Measurements from ENCODE around the gene VGLL4. TPM values are rescaled to one million over a fixed set of nuclear protein-coding genes. Genes with fewer than 3 reads are reported as not detected.

The VGLL4 gene
- total RNA-seq, 2 experiments from 2014 or later, result 34.2 to 35.5 TPM

DNA sequence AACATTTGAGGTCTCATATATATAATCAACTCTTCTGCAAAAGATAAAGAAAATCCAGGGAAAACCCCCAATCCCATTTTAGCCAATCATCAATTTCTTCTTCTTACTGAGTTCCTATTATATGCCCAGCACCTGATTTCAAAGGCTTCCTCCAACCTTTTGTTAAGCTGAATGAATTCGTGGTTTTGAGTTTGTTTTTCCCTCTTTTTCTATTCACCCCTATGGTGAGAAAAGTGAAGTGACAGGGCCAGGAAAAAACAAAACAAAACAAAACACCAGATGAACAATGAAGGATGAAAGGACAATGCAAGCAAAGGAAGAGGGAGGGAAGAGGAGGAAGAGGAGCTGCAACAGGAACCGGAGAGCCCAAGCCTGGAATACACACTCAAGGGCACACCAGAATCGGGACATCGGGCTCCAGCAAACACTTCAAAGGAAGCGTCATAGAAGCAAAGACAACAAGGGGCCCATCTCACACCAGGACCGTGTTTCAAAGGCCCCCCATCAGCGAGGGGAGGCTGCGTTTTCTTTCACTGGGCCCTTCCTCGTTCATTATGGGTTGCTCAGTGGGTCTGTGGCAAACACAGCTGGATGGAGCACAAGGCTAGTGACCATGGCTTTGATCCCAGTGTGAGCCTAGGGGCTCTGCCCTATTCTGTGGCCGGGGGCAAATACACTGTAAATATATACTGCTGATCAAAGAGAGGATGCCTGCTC is 50.2 kb downstream of the VGLL4 start:
- peaks cover 37% of the 10 kb centered on the region for H3K36me3 Mint-ChIP-seq (ENCODE audit: low read depth)
- H3K27me3 Mint-ChIP-seq, result no peaks in the 10 kb centered on the region
- peaks cover 15% of the 10 kb centered on the region for H3K4me1 Mint-ChIP-seq

DNA sequence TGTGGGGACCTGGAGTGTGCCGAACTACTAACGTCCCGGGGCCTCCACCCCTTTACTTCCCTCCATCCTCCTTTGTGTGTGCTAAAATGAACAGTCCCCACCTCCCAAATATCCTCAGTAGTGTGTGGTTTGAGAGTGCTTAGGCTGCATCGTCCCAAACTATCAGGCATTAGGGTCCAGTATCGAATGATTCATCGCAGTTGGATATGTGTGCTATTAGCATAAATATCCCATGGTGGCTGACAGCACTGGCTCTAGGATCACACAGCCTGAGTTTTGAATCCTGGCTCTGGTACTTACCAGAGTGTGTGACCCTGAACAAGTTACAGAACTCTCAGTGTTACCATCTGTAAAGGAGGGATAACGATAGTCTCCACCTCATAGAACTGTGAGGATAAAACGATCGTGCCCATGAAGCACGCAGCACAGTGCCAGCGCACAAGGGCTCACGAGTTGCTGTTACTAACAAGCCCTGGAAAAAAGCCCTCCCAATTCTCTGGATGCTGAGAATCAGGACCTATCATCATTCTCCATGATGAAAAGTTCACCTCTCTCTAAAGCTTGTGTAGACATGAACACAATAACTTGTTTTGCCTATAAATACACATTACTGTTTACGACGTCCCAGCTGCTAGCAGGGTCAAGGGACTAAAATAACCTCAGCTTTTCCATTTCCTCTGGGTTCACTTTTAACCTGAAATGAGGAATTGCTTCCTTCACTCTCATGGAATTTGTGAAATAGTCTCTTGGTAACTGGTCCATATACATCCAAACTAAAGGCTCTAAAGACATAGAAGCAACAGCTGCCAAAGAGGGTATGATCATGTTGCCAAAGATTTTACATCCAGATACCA is 51.0 kb downstream of the VGLL4 start:
- H3K27me3 Mint-ChIP-seq, result no peaks in the 10 kb centered on the region
- no peak for DNase-seq
- CTCF ChIA-PET, result no interaction called here
- no peak overlapping the region for H3K27ac Mint-ChIP-seq
- H3K36me3 Mint-ChIP-seq (ENCODE audit: low read depth), result peaks cover 37% of the 10 kb centered on the region
- POLR2A ChIA-PET, result no interaction called here
- no peak overlapping the region for H3K4me3 Mint-ChIP-seq
- peaks cover 7% of the 10 kb centered on the region for H3K9me3 Mint-ChIP-seq
- peaks cover 23% of the 10 kb centered on the region for H3K4me1 Mint-ChIP-seq

More for the DNA sequence above, 50.2 kb downstream of the VGLL4 start:
- peaks cover 12% of the 10 kb centered on the region for H3K9me3 Mint-ChIP-seq
- H3K4me3 Mint-ChIP-seq, result no peak overlapping the region
- H3K27ac Mint-ChIP-seq, result no peak overlapping the region
- CTCF ChIA-PET, result no interaction called here
- DNase-seq, result no peak
- POLR2A ChIA-PET, result no interaction called here

DNA sequence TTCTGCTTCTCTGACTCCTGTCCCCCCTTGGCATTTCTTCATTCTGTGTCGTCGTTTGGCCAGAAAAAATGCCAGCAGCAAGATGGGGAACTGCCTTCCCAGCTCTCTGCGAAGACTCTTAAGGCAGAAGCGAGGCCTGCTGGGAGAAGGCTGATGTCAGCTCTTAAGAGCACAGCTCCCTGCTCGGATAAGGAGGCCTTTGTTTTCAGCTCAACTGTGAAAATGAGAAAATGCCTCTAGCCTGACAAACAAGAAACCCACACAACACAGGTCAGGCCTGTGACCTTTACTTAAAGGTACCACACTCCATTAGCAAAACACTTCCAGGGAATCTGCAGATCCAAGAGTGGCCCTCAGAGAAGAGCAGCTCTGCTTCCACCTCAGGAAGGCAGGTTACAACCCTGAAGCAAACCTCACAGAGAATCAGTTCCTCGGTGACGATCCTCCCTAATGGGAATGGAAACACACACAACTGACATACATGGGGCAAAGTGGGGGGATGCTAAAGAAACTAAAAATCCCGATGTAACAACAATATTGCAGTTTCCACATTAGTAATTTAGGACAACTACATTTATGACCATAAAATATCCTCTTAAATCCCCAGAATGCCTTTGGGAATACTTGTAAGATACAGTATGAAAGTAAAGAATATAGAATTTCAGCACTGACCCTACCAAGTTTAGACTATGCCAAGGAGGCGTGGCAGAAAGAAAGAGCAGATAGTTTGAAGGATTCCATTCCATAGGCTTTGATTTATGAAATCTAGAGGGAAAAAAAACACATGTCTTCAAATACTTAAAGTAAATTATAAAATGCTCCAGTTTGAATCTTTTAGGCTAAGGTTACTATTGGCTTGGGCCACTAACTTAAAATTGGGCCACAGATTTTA is 52.1 kb downstream of the VGLL4 start:
- Mint-ChIP-seq H3K4me1 (peaks cover 28% of the 10 kb centered on the region), H3K27me3 (no peaks in the 10 kb centered on the region), H3K9me3 (peaks cover 2% of the 10 kb centered on the region), H3K27ac (no peak overlapping the region), H3K36me3 (ENCODE audit: low read depth) (peaks cover 29% of the 10 kb centered on the region), H3K4me3 (no peak overlapping the region)
- ChIA-PET POLR2A (no interaction called here), CTCF (no interaction called here)
- no peak for DNase-seq

DNA sequence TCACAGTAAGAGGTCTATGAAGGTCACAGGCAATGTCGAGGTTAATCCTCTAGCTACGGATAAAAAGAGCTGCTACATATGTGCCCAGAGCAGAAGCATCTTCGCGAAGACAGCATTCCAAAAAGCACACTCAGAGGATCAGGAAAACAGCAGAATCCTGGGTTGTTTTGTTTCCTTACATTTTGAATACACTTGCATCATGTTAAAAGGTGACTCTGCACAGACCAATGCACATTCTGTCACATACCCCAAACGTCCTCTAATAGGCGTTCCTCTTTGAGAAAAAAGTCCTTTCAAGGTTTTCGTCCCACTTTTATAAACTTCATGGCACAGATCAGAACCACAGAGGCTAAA is 52.7 kb downstream of the VGLL4 start:
- Mint-ChIP-seq H3K27me3 (no peaks in the 10 kb centered on the region), H3K36me3 (ENCODE audit: low read depth) (peaks cover 29% of the 10 kb centered on the region), H3K27ac (no peak overlapping the region), H3K4me3 (no peak overlapping the region), H3K4me1 (peaks cover 28% of the 10 kb centered on the region), H3K9me3 (peaks cover 2% of the 10 kb centered on the region)
- CTCF ChIA-PET, result no interaction called here
- DNase-seq, result no peak
- POLR2A ChIA-PET, result no interaction called here

DNA sequence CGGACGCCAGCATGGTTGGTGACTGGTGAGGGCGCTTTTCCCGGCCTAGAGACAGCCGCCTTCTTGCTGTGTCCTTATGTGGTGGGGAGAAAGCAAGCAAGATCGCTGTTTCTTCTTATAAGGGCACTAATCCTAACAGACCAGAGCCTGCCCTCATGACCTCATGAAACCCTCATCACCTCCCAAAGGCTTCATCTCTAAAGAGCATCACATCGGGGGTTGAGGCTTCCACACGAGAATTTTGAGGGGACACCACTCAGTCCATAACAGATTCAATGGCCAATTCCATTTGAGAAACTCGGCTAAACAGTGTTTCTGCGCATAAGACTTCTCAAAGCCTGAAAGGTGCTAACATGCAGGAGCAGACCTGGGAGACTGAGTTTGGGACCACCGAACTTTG is 54.0 kb downstream of the VGLL4 start:
- CTCF ChIA-PET, result no interaction called here

DNA sequence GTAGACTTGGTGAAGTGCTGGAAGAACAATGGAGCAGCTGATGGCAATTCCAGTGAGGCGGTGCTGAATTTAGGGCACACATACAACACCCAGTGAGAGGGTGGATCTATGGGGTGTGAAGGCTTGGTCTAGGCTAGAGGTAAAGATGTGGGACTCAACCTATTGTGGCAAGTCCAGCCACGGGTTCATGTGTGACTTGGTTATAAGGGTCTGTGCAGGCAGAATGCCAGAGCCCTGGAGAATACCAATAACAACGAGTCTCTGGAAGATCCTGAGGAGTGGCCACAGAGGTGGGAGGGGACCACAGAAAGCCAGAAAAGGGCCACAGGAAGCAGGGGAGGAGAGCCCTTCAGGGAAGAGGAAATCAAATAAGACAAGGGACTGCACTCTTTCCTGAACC is 55.0 kb downstream of the VGLL4 start:
- ChIA-PET CTCF (no interaction called here), POLR2A (no interaction called here)
- DNase-seq, result no peak
- Mint-ChIP-seq H3K27me3 (no peaks in the 10 kb centered on the region), H3K4me1 (peaks cover 33% of the 10 kb centered on the region), H3K9me3 (no peaks in the 10 kb centered on the region), H3K36me3 (ENCODE audit: low read depth) (peaks cover 19% of the 10 kb centered on the region), H3K4me3 (no peak overlapping the region), H3K27ac (no peak overlapping the region)

More for the DNA sequence above, 54.0 kb downstream of the VGLL4 start:
- Mint-ChIP-seq H3K4me3 (no peak overlapping the region), H3K4me1 (peaks cover 27% of the 10 kb centered on the region), H3K36me3 (ENCODE audit: low read depth) (peaks cover 25% of the 10 kb centered on the region), H3K27ac (no peak overlapping the region), H3K27me3 (no peaks in the 10 kb centered on the region), H3K9me3 (no peaks in the 10 kb centered on the region)
- DNase-seq, result no peak
- POLR2A ChIA-PET, result interaction anchor here (0.6 kb wide), 1 partner anchor 480 kb away, joined by 4 read pairs; no protein-coding TSS in a partner anchor

DNA sequence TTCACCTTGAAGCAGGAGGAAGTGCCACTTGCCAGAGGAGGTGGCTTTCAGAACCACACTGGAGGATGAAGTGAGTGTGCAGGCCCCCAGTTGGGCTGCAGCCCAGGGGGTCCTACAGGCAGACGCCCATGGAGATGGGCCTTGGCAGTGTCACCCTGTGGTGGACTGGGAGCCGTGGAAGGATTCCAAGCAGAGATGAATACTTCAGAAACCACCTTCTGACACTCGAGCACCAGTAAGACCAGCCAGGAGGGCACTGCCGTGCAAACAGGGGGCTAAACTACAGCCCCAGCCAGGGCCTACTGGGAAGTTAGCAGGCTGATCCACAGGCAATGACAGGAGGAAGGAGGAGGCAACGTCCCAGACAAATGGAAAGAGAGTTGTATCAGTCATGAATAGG is 55.4 kb downstream of the VGLL4 start:
- no peaks in the 10 kb centered on the region for H3K9me3 Mint-ChIP-seq
- H3K27me3 Mint-ChIP-seq, result no peaks in the 10 kb centered on the region

DNA sequence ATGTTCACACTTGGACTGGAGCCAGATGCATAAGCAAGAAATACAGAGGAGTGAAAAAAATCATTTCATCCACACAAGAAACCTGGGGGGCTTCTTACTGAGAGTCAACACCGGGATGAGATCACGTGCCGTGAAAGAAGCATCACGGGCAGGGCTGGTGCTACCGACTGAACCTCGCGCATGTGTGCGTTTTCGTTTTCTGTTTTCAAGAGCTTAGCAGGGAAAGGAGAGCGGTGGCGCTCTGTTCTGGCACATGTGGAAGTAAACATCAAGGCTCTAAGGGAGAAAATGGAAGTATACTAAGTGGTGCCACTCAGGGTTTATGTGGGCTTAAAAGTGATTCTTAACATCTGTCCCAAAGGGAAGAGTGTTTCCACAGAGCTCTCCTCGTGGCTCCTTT is 55.9 kb downstream of the VGLL4 start:
- no peaks in the 10 kb centered on the region for H3K27me3 Mint-ChIP-seq
- H3K4me3 Mint-ChIP-seq, result no peak overlapping the region
- DNase-seq, result no peak
- CTCF ChIA-PET, result no interaction called here
- peaks cover 33% of the 10 kb centered on the region for H3K4me1 Mint-ChIP-seq
- no peak overlapping the region for H3K27ac Mint-ChIP-seq
- H3K36me3 Mint-ChIP-seq (ENCODE audit: low read depth), result peaks cover 15% of the 10 kb centered on the region
- no peaks in the 10 kb centered on the region for H3K9me3 Mint-ChIP-seq
- POLR2A ChIA-PET, result no interaction called here

More for the DNA sequence above, 55.4 kb downstream of the VGLL4 start:
- Mint-ChIP-seq H3K36me3 (ENCODE audit: low read depth) (peaks cover 17% of the 10 kb centered on the region), H3K4me3 (no peak overlapping the region), H3K27ac (no peak overlapping the region), H3K4me1 (peaks cover 30% of the 10 kb centered on the region)
- no peak for DNase-seq
- CTCF ChIA-PET, result no interaction called here
- POLR2A ChIA-PET, result no interaction called here

DNA sequence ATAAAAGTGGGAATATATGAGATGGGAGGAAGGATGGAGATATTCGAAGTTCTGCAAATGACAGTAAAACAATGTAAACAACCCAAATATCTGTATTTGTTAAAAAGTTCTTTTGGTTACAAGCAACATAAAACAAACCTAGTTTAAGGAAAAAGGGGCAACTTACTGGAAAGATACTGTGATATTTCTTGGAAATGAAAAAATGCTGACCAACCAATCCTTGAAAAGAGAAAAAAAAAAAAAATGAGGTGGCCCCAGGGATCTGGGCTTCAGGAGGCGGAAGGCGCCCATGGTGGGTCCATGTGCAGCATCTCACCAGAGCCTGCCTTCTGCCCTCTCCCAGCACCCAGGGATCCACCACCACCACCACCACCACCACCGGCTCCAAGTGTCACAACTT is 59.1 kb downstream of the VGLL4 start:
- H3K4me1 Mint-ChIP-seq, result peaks cover 45% of the 10 kb centered on the region
- ChIA-PET POLR2A (no interaction called here), CTCF (interaction anchor here (0.7 kb wide), 1 partner anchor 79 kb away, joined by 3 read pairs; no protein-coding TSS in a partner anchor)
- no peaks in the 10 kb centered on the region for H3K27me3 Mint-ChIP-seq
- no peaks in the 10 kb centered on the region for H3K9me3 Mint-ChIP-seq
- no peak for DNase-seq
- H3K4me3 Mint-ChIP-seq, result no peak overlapping the region
- no peak overlapping the region for H3K27ac Mint-ChIP-seq
- peaks cover 23% of the 10 kb centered on the region for H3K36me3 Mint-ChIP-seq (ENCODE audit: low read depth)

DNA sequence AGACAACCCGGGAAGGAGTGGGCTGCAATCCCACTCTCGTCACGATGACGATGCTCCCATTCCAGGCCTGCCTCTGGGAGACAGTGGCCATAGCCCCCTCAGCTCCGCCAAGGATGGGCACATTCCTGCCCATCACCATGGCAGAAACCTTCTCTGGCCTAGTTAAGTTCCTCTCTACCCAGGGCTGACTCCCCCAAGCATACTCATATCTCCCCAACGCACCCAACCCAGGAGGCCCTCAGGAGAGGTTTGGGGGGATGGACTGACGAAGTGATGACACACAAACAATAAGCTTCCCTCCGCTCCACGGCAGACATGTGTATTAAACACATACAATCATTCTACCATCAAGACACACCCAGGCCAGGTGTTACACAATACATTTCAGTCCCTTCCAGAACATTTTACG is 60.1 kb downstream of the VGLL4 start:
- no peaks in the 10 kb centered on the region for H3K9me3 Mint-ChIP-seq
- no peaks in the 10 kb centered on the region for H3K27me3 Mint-ChIP-seq
- peaks cover 23% of the 10 kb centered on the region for H3K36me3 Mint-ChIP-seq (ENCODE audit: low read depth)
- H3K4me3 Mint-ChIP-seq, result no peak overlapping the region
- ChIA-PET POLR2A (no interaction called here), CTCF (no interaction called here)
- H3K4me1 Mint-ChIP-seq, result peaks cover 39% of the 10 kb centered on the region
- H3K27ac Mint-ChIP-seq, result no peak overlapping the region
- no peak for DNase-seq

DNA sequence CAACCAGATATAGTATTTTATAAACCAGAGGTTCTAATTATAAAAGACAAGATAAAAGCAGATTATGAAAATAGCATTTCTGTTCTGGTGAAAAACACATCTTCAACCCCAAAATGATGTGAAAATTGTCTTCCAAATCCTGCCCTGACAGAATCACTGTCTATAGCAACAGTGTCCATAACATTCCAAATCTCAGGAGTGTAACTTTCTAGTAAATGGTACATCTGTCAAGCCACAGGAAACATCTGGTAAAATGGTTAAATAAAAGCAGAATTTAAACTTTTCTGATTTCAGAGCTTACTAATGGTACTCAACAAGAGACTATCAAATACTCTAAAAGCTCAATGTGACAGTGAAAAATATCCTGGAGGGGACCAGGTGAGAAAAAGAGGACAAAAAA is 60.5 kb downstream of the VGLL4 start:
- Mint-ChIP-seq H3K27me3 (no peaks in the 10 kb centered on the region), H3K4me1 (peaks cover 35% of the 10 kb centered on the region), H3K27ac (no peak overlapping the region), H3K9me3 (no peaks in the 10 kb centered on the region), H3K36me3 (ENCODE audit: low read depth) (peaks cover 20% of the 10 kb centered on the region), H3K4me3 (no peak overlapping the region)
- POLR2A ChIA-PET, result interaction anchor here (0.6 kb wide), 1 partner anchor 41 kb away, joined by 3 read pairs; no protein-coding TSS in a partner anchor
- DNase-seq, result no peak
- CTCF ChIA-PET, result no interaction called here

DNA sequence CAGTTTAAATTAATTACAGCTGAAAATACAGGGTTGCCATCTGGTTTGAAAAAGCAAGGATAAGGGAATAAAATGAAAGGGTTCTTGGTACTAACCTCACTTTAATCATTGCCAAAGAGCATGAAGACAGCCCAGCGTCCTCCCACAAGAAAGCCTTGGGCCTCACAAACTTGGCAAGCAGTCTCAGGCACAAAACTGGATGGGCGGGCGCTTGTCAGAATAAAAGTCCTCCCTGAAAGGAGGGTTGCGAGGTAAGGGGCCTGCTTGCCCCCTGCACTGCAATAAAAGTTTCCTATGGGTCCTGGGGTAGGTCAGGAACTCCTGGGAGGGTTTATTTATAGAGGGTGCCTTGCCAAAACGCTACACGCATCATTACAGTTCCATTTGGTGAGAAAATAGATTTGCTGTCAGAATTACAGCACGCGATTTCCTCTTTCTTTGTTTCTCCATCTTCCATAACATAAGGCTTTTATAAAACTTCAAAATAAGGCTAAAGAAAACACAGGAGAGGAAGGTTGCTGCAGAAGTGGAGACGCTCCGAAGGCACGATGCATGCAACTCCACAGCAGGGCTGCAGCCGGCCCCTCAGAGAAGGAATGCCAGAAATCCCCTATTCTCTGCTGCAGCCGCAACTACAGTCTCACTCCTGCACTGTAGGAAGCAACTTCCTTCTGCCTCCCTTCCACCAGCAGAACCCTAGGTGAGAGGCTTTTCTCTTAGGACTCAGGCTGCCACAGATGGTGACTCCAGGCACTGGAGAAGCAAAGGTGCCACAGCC is 61.3 kb downstream of the VGLL4 start:
- POLR2A ChIA-PET, result interaction anchor here (0.6 kb wide), 1 partner anchor 42 kb away, joined by 3 read pairs; no protein-coding TSS in a partner anchor
- no peak overlapping the region for H3K27ac Mint-ChIP-seq
- peaks cover 27% of the 10 kb centered on the region for H3K4me1 Mint-ChIP-seq
- CTCF ChIA-PET, result no interaction called here
- H3K27me3 Mint-ChIP-seq, result no peaks in the 10 kb centered on the region
- peak overlapping the region; percentile 23 for H3K4me3 Mint-ChIP-seq
- H3K36me3 Mint-ChIP-seq (ENCODE audit: low read depth), result peaks cover 16% of the 10 kb centered on the region
- no peaks in the 10 kb centered on the region for H3K9me3 Mint-ChIP-seq
- peak; percentile 15 for DNase-seq

Measured in activated CD4-positive, alpha-beta T cell treated with anti-CD3 and anti-CD28 coated beads, Interleukin-2, amount 10 ng/mL, durations not matched to agents 7 days and 5 days (primary cell).